Right atrium auricular region (tissue), 2 donors: Measurements from ENCODE around the gene CHMP1B. TPM values are rescaled to one million over a fixed set of nuclear protein-coding genes. Genes with fewer than 3 reads are reported as not detected.
A peak's percentile ranks its signal among the peaks of the same experiment; 100 is the strongest.

Source experiments
- DNase-seq: peaks from one replicate; pipeline ENCODE4 v3.0.0-alpha.2; 2019; ENCODE audit warnings: low spot score
- H3K27ac ChIP-seq, 2 donors: fragments of 200-600 bp; sonication (generic); 1 replicate in 1 of 2; 2 replicates in 1 of 2; pipeline ENCODE4 v1.5.1; 2016 to 2019
- H3K27me3 ChIP-seq, 2 donors: fragments of 200-600 bp; sonication (generic); one replicate each; pipeline versions ENCODE4 v1.5.1 to v1.6.0; 2017 to 2019
- H3K36me3 ChIP-seq: fragments of 200-600 bp; sonication (generic); one replicate; pipeline ENCODE4 v1.5.1; 2016
- H3K4me1 ChIP-seq, 2 donors: fragments of 200-600 bp; sonication (generic); one replicate each; pipeline versions ENCODE4 v1.5.1 to v1.6.0; 2017 to 2019
- H3K4me3 ChIP-seq, 2 donors: fragments of 200-600 bp; sonication (generic); 1 replicate in 1 of 2; 2 replicates in 1 of 2; pipeline ENCODE4 v1.5.1; 2017 to 2019; ENCODE audit warnings: mild to moderate bottlenecking in 1 of 2, moderate library complexity in 1 of 2
- H3K9me3 ChIP-seq, 2 donors: fragments of 200-600 bp; sonication (generic); one replicate each; pipeline ENCODE4 v1.5.1; 2019
- total RNA-seq, 2 donors: library from RNA; depleted of rRNA; stranded (reverse); fragments of >200 nt; gene quantifications; one replicate each; pipeline ENCODE4 v1.1.0, GENCODE V29; 2016
- TF ChIP-seq, protein P1 (sequence below), 2 donors: fragments of 200-600 bp; sonication (generic); IDR thresholded peaks; one replicate each; pipeline ENCODE4 v1.5.1; 2019; ENCODE audit warnings: antibody characterized with exemption in 2 of 2

CHMP1B gene
- total RNA-seq, result 10 to 100 TPM; 30.5 to 38.2 TPM

DNA sequence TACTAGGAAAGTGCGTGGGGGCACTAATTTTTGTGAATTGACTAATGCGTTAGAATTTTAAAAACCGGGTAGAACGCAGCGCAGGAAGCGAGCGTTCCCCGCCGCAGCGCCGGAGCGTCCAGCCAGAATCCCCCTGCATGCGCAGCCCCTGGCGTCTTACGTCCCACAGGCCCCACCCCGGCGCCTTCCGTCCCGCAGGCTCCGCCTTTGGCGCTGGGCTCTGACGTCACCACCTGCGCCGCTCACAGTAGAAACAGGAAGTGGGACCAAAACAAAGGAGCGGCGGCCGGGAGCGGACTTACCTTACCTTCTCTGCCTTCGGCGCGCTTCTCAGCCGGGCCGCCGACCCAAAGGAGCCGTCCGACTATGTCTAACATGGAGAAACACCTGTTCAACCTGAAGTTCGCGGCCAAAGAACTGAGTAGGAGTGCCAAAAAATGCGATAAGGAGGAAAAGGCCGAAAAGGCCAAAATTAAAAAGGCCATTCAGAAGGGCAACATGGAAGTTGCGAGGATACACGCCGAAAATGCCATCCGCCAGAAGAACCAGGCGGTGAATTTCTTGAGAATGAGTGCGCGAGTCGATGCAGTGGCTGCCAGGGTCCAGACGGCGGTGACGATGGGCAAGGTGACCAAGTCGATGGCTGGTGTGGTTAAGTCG is at the start of gene CHMP1B:
Gene CHMP1B, plus strand, starts transcription at position 268 of the 660 bp plus-strand sequence. Its CDS starts 99 bp downstream, at position 367.
- peak within 1 kb of the TSS; percentile 86 to 99 for H3K4me3 ChIP-seq
- peak within 1 kb of the TSS; percentile 93 to 98 for H3K27ac ChIP-seq
- H3K36me3 ChIP-seq, result no peaks in the 10 kb centered on the region
- H3K27me3 ChIP-seq, result no peaks in the 10 kb centered on the region
- DNase-seq, result peak; percentile 99
- H3K9me3 ChIP-seq, result no peaks in the 10 kb centered on the region
- H3K4me1 ChIP-seq, result peaks cover 0 to 28% of the 10 kb centered on the region in 2 donors
- TF ChIP-seq, protein P1, sequence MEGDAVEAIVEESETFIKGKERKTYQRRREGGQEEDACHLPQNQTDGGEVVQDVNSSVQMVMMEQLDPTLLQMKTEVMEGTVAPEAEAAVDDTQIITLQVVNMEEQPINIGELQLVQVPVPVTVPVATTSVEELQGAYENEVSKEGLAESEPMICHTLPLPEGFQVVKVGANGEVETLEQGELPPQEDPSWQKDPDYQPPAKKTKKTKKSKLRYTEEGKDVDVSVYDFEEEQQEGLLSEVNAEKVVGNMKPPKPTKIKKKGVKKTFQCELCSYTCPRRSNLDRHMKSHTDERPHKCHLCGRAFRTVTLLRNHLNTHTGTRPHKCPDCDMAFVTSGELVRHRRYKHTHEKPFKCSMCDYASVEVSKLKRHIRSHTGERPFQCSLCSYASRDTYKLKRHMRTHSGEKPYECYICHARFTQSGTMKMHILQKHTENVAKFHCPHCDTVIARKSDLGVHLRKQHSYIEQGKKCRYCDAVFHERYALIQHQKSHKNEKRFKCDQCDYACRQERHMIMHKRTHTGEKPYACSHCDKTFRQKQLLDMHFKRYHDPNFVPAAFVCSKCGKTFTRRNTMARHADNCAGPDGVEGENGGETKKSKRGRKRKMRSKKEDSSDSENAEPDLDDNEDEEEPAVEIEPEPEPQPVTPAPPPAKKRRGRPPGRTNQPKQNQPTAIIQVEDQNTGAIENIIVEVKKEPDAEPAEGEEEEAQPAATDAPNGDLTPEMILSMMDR (IDR thresholded peaks at IDR 0.05), result no peak

GRCh38 chr18:11801573-11801972 is 49.6 kb upstream of the CHMP1B start:
- TF ChIP-seq, protein P1 (IDR thresholded peaks at IDR 0.05), result no peak
- H3K9me3 ChIP-seq, result no peaks in the 10 kb centered on the region
- H3K4me3 ChIP-seq, result no peak overlapping the region
- no peaks in the 10 kb centered on the region for H3K36me3 ChIP-seq
- no peak for DNase-seq
- no peaks in the 10 kb centered on the region for H3K27me3 ChIP-seq
- H3K27ac ChIP-seq, result no peak overlapping the region
- no peaks in the 10 kb centered on the region for H3K4me1 ChIP-seq

DNA sequence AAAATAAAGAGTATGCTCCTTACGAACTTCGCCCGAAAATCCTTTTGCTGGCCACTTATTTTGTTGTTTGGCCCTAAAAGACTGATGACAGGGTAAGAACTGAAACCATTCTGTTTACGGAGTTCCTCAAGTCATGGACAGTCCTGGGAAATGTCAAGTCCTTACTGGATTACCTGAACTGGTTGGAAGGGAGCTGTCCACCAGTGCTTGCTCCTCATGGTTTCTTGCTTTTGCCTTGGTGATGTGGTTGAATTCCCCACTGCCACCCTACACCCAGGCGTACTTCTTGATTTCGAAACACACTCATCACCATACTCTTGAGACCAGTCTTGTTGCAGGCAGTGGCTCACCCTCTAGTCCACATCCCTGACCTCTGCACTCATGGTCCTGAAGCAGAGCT is 49.1 kb upstream of the CHMP1B start:
- H3K36me3 ChIP-seq, result no peaks in the 10 kb centered on the region
- no peaks in the 10 kb centered on the region for H3K9me3 ChIP-seq
- TF ChIP-seq, protein P1 (IDR thresholded peaks at IDR 0.05), result no peak
- no peaks in the 10 kb centered on the region for H3K4me1 ChIP-seq
- no peak overlapping the region for H3K27ac ChIP-seq
- no peak overlapping the region for H3K4me3 ChIP-seq
- DNase-seq, result no peak
- H3K27me3 ChIP-seq, result no peaks in the 10 kb centered on the region

DNA sequence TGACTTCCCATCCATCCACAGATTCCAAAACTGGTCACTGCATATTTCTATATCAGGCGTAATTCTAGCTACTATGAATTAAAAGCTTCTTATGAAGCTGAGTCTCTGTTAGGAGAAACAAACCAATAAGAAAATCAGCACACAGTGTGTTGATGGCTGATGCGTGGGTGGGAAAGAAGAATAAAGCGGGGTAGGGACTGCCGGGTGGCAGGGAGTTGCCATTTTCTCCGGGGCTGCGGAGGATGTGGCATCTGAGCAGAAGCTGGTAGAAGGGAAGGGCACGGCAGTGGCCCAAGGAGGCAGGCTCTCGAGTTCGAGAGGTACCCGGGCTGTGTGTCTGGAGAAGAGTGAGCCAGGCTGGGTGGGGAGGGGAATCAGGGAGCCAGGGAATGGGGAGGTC is 48.6 kb upstream of the CHMP1B start:
- DNase-seq, result no peak
- Histone ChIP-seq H3K4me3 (no peak overlapping the region), H3K4me1 (no peaks in the 10 kb centered on the region), H3K36me3 (no peaks in the 10 kb centered on the region), H3K27ac (no peak overlapping the region), H3K27me3 (no peaks in the 10 kb centered on the region), H3K9me3 (no peaks in the 10 kb centered on the region)
- TF ChIP-seq, protein P1 (IDR thresholded peaks at IDR 0.05), result no peak

DNA sequence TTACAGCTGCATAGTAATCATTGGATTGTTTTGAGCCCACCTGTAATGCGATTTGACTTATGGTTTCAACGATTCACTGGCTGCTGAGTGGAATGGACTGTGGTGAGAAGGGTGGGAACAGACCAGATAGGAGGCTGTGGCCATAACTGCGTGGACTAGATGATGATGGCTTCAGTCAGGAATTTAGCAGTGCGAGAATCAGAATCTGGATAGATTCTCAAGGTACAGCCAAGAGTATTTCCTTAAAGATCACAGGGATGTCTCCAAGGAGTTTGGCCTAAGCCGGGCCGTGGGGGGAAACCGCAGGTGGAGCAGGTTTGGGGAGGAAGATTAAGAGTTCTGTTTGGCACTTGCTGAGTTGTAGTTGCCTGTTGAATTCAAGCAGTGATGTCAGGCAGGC is 44.0 kb upstream of the CHMP1B start:
- Histone ChIP-seq H3K4me3 (no peak overlapping the region), H3K27me3 (no peaks in the 10 kb centered on the region), H3K27ac (peak overlapping the region in 1 of 2 donors; percentile 23), H3K36me3 (no peaks in the 10 kb centered on the region), H3K4me1 (no peaks in the 10 kb centered on the region), H3K9me3 (no peaks in the 10 kb centered on the region)
- TF ChIP-seq, protein P1 (IDR thresholded peaks at IDR 0.05), result no peak
- no peak for DNase-seq
